ENCODE data around the gene MAGED4B.
"Not testable (repeated sequence)": the region's sequence is repeated elsewhere in the genome, so short reads cannot be mapped to it uniquely, and the experiment has no call there.

MAGED4B gene

GRCh38 chrX:52068666-52069640, at the start of gene MAGED4B:
MAGED4B (minus strand) TSS chrX:52069183; CDS start chrX:52068172, 1,011 bp downstream.
- H3K36me3 Mint-ChIP-seq (ENCODE audit: low read depth); H3K27me3 Mint-ChIP-seq (ENCODE audit: low read depth, poor library complexity); DNase-seq; H3K27ac Mint-ChIP-seq; H3K9me3 Mint-ChIP-seq; H3K4me3 Mint-ChIP-seq; H3K4me1 Mint-ChIP-seq: not testable (repeated sequence)

- H3K27ac Mint-ChIP-seq: no peak overlapping the region
- H3K9me3 Mint-ChIP-seq: peaks cover 74% of the 10 kb centered on the region
Measured at GRCh38 chrX:52118262-52118661, 49.3 kb upstream of the MAGED4B start.

DNA sequence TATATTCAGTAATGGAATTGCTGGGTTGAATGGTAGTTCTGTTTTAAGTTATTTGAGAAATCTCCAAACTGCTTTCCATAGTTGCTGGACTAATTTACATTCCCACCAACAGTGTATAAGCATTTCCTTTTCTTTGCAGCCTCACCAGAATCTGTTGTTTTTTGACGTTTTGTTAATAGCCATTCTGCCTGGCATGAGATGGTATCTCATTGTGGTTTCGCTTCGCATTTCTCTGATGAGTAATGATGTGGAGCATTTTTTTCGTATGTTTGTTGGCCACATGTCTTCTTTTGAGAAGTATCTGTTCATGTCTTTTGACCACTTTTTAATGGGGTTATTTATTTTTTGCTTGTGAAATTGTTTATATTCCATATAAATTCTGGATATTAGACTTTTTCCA, 13.6 kb upstream of the MAGED4B start:
- no peak overlapping the region for H3K4me3 Mint-ChIP-seq
- TF ChIP-seq, protein P1, sequence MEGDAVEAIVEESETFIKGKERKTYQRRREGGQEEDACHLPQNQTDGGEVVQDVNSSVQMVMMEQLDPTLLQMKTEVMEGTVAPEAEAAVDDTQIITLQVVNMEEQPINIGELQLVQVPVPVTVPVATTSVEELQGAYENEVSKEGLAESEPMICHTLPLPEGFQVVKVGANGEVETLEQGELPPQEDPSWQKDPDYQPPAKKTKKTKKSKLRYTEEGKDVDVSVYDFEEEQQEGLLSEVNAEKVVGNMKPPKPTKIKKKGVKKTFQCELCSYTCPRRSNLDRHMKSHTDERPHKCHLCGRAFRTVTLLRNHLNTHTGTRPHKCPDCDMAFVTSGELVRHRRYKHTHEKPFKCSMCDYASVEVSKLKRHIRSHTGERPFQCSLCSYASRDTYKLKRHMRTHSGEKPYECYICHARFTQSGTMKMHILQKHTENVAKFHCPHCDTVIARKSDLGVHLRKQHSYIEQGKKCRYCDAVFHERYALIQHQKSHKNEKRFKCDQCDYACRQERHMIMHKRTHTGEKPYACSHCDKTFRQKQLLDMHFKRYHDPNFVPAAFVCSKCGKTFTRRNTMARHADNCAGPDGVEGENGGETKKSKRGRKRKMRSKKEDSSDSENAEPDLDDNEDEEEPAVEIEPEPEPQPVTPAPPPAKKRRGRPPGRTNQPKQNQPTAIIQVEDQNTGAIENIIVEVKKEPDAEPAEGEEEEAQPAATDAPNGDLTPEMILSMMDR (IDR thresholded peaks at IDR 0.05): no peak
- H3K27me3 Mint-ChIP-seq (ENCODE audit: low read depth, poor library complexity): peaks cover 12% of the 10 kb centered on the region
- H3K27ac Mint-ChIP-seq: no peak overlapping the region
- H3K9me3 Mint-ChIP-seq: peaks cover 37% of the 10 kb centered on the region
- DNase-seq: no peak
- no peaks in the 10 kb centered on the region for H3K36me3 Mint-ChIP-seq (ENCODE audit: low read depth)
- H3K4me1 Mint-ChIP-seq: no peaks in the 10 kb centered on the region

More at GRCh38 chrX:52118262-52118661, 49.3 kb upstream of the MAGED4B start:
- no peaks in the 10 kb centered on the region for H3K36me3 Mint-ChIP-seq (ENCODE audit: low read depth)
- DNase-seq: no peak
- H3K27me3 Mint-ChIP-seq (ENCODE audit: low read depth, poor library complexity): peaks cover 1% of the 10 kb centered on the region
- H3K4me3 Mint-ChIP-seq: no peak overlapping the region
- H3K4me1 Mint-ChIP-seq: no peaks in the 10 kb centered on the region
- TF ChIP-seq, protein P1 (IDR thresholded peaks at IDR 0.05): no peak

GRCh38 chrX:52078131-52078530, 9.1 kb upstream of the MAGED4B start:
- H3K27me3 Mint-ChIP-seq (ENCODE audit: low read depth, poor library complexity): peaks cover 7% of the 10 kb centered on the region
- TF ChIP-seq, protein P1 (IDR thresholded peaks at IDR 0.05): no peak
- peaks cover 12% of the 10 kb centered on the region for H3K9me3 Mint-ChIP-seq
- H3K4me3 Mint-ChIP-seq: no peak overlapping the region
- no peak overlapping the region for H3K27ac Mint-ChIP-seq
- DNase-seq: no peak
- H3K36me3 Mint-ChIP-seq (ENCODE audit: low read depth): no peaks in the 10 kb centered on the region
- H3K4me1 Mint-ChIP-seq: no peaks in the 10 kb centered on the region

GRCh38 chrX:52042288-52042687, 26.7 kb downstream of the MAGED4B start:
- H3K27me3 Mint-ChIP-seq (ENCODE audit: low read depth, poor library complexity); H3K36me3 Mint-ChIP-seq (ENCODE audit: low read depth); H3K4me3 Mint-ChIP-seq; DNase-seq; H3K27ac Mint-ChIP-seq; H3K9me3 Mint-ChIP-seq: not testable (repeated sequence)
- peaks cover 13% of the 10 kb centered on the region for H3K4me1 Mint-ChIP-seq

DNA sequence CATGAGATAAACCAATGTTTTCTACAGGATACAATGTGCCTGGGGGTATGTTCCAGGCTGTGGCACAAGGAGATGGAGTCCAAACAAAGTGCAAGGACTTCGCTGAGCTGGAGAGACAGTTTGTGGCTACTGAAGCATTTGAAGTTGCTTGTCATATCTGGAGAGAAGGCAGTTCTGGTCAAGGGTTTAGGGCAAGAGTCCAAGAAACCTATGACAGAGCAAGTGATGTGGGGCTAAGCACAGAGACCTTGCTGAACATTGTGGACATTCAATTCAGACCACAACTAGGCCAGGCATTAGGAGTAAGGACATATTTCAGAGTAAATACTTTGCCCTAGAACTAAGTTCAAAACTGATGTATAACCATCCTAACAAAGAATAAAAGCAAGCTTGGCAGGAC, 34.8 kb downstream of the MAGED4B start:
- peaks cover 43% of the 10 kb centered on the region for H3K9me3 Mint-ChIP-seq
- TF ChIP-seq, protein P1 (IDR thresholded peaks at IDR 0.05): no peak
- H3K36me3 Mint-ChIP-seq (ENCODE audit: low read depth): no peaks in the 10 kb centered on the region
- DNase-seq: no peak
- H3K4me1 Mint-ChIP-seq: peaks cover 13% of the 10 kb centered on the region
- no peaks in the 10 kb centered on the region for H3K27me3 Mint-ChIP-seq (ENCODE audit: low read depth, poor library complexity)
- no peak overlapping the region for H3K27ac Mint-ChIP-seq
- no peak overlapping the region for H3K4me3 Mint-ChIP-seq

- Mint-ChIP-seq H3K4me1 (no peaks in the 10 kb centered on the region), H3K27me3 (ENCODE audit: low read depth, poor library complexity) (no peaks in the 10 kb centered on the region)
- TF ChIP-seq, protein P1 (IDR thresholded peaks at IDR 0.05): no peak
Measured at GRCh38 chrX:52031371-52031770, 37.6 kb downstream of the MAGED4B start.

More at GRCh38 chrX:52031371-52031770, 37.6 kb downstream of the MAGED4B start:
- Mint-ChIP-seq H3K4me3 (no peak overlapping the region), H3K27ac (no peak overlapping the region), H3K36me3 (ENCODE audit: low read depth) (no peaks in the 10 kb centered on the region), H3K9me3 (peaks cover 57% of the 10 kb centered on the region)
- no peak for DNase-seq

Data from nephron progenitor cell (in vitro differentiated cells).